ENCODE results near the gene SEC31B. TPM values are rescaled to one million over a fixed set of nuclear protein-coding genes. Genes with fewer than 3 reads are reported as not detected.
A peak's percentile ranks its signal among the peaks of the same experiment; 100 is the strongest.

SEC31B gene
- total RNA-seq, 1 donor from 2014 or later = 2.9 TPM

GRCh38 chr10:100522945-100523344, 3.3 kb upstream of the SEC31B start:
- H3K4me3 ChIP-seq (ENCODE audit: low read depth, low read length) = no peak overlapping the region
- TF ChIP-seq CTCF (conservative IDR thresholded peaks at IDR 0.05; ENCODE audit: low read depth, low read length) = no peak
- DNase-seq (ENCODE audit: low read depth) = no peak

GRCh38 chr10:100522107-100522801, 2.6 kb upstream of the SEC31B start:
- DNase-seq (ENCODE audit: low read depth) = no peak
- no peak for TF ChIP-seq CTCF (conservative IDR thresholded peaks at IDR 0.05; ENCODE audit: low read depth, low read length)
- no peak overlapping the region for H3K4me3 ChIP-seq (ENCODE audit: low read depth, low read length)

- no peak overlapping the region for H3K4me3 ChIP-seq (ENCODE audit: low read depth, low read length)
- TF ChIP-seq CTCF (conservative IDR thresholded peaks at IDR 0.05; ENCODE audit: low read depth, low read length) = no peak
- no peak for DNase-seq (ENCODE audit: low read depth)
Measured at GRCh38 chr10:100520811-100521210, 1.1 kb upstream of the SEC31B start.

GRCh38 chr10:100518761-100519241, 860 bp downstream of the SEC31B start:
- H3K4me3 ChIP-seq (ENCODE audit: low read depth, low read length) = peak overlapping the region; percentile 62
- no peak for DNase-seq (ENCODE audit: low read depth)
- TF ChIP-seq CTCF (conservative IDR thresholded peaks at IDR 0.05; ENCODE audit: low read depth, low read length) = peak; percentile 77

- H3K4me3 ChIP-seq (ENCODE audit: low read depth, low read length) = no peak overlapping the region
- no peak for DNase-seq (ENCODE audit: low read depth)
- peak; percentile 35 for TF ChIP-seq CTCF (conservative IDR thresholded peaks at IDR 0.05; ENCODE audit: low read depth, low read length)
Measured at GRCh38 chr10:100516847-100517246, 2.8 kb downstream of the SEC31B start.

GRCh38 chr10:100515612-100516011, 4.0 kb downstream of the SEC31B start:
- TF ChIP-seq CTCF (conservative IDR thresholded peaks at IDR 0.05; ENCODE audit: low read depth, low read length) = no peak
- H3K4me3 ChIP-seq (ENCODE audit: low read depth, low read length) = no peak overlapping the region
- DNase-seq (ENCODE audit: low read depth) = no peak

Measured in epithelial cell of proximal tubule (primary cell).